ENCODE measurements around the gene PPP1R11. TPM values are rescaled to one million over a fixed set of nuclear protein-coding genes. Genes with fewer than 3 reads are reported as not detected.

The PPP1R11 gene
- total and polyA plus RNA-seq, 2 of the 13 experiments (the other 11 are each of a cell fraction or from before 2014, with no cell fraction given) = 32.1 to 58.9 TPM

DNA sequence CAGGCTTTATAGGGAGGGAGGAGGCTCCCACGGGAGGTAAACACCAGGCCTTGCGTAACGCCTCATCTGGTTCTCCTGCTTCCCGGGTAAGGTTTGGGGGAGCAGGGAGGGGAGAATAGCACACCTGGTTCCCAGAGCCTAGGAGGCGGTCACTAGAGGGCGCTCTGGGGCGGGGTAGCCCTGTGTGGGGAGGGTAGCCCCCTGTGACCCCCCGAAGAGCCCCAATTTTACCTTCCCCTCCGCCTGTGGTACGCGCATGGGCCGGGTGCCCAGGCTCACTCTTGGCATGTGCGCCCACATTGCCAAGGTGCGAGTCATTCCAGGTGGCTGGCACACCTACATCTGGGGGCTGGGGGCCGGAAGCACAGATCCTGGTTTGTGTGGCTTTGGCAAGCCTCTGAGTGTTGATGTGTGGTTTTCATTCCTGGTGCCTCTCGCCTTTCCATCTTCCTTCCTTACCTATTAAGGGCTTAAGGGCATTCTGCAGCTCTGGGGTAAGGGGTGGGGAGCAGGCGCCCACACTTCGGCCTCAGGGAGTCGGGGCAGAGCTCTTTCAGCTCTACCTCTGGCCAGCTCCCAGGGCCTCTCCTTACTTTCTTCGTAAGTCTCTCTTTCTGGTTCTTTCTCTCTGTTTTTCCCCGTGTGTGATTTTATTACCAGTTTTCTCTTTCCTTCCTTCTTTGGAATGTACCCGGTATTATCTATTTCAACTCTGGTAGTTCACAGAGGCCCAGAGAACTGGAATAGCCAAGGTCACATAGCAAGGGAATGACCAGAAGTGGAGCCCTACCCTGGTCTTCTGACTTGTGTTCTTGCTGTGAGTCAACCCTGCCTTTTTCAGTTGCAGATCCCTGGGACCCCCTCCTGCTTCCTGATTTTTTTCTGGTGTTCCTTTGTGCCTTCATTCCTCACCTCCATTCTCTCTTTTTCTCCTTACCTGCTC lies 9.1 kb downstream of the PPP1R11 start (continued):
- TF ChIP-seq, protein P1, sequence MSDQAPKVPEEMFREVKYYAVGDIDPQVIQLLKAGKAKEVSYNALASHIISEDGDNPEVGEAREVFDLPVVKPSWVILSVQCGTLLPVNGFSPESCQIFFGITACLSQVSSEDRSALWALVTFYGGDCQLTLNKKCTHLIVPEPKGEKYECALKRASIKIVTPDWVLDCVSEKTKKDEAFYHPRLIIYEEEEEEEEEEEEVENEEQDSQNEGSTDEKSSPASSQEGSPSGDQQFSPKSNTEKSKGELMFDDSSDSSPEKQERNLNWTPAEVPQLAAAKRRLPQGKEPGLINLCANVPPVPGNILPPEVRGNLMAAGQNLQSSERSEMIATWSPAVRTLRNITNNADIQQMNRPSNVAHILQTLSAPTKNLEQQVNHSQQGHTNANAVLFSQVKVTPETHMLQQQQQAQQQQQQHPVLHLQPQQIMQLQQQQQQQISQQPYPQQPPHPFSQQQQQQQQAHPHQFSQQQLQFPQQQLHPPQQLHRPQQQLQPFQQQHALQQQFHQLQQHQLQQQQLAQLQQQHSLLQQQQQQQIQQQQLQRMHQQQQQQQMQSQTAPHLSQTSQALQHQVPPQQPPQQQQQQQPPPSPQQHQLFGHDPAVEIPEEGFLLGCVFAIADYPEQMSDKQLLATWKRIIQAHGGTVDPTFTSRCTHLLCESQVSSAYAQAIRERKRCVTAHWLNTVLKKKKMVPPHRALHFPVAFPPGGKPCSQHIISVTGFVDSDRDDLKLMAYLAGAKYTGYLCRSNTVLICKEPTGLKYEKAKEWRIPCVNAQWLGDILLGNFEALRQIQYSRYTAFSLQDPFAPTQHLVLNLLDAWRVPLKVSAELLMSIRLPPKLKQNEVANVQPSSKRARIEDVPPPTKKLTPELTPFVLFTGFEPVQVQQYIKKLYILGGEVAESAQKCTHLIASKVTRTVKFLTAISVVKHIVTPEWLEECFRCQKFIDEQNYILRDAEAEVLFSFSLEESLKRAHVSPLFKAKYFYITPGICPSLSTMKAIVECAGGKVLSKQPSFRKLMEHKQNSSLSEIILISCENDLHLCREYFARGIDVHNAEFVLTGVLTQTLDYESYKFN (CRISPR knock-in tag; conservative IDR thresholded peaks at IDR 0.05) = 0 out of 2 replicates have a peak, but pooled peaks have one; percentile 4
- peak; percentile 50; the same call in 1 of the 2 replicates for TF ChIP-seq CCDC6 (CRISPR knock-in tag; IDR thresholded peaks at IDR 0.05)
- TF ChIP-seq CCAR2 (optimal IDR thresholded peaks at IDR 0.05; ENCODE audit: low read depth, low read length) = no peak
- no peak for TF ChIP-seq CREB1 (IDR thresholded peaks at IDR 0.05)
- TF ChIP-seq CREB1 (CRISPR knock-in tag; IDR thresholded peaks at IDR 0.05) = no peak
- TF ChIP-seq ZNF737 (CRISPR knock-in tag; IDR thresholded peaks at IDR 0.05; ENCODE audit: borderline replicate concordance) = no peak
- peak; percentile 58; the same call in 1 of the 2 replicates for TF ChIP-seq ELF3 (CRISPR knock-in tag; IDR thresholded peaks at IDR 0.05)
- TF ChIP-seq ZNF816 (CRISPR knock-in tag; IDR thresholded peaks at IDR 0.05; ENCODE audit: borderline replicate concordance) = no peak; the same call in 1 of the 2 replicates
- peak; percentile 38 for TF ChIP-seq SRSF1 (optimal IDR thresholded peaks at IDR 0.05; ENCODE audit: low read depth, low read length)
- peak; percentile 48 for TF ChIP-seq SALL1 (CRISPR knock-in tag; IDR thresholded peaks at IDR 0.05)
- TF ChIP-seq NCOA1 (CRISPR knock-in tag; IDR thresholded peaks at IDR 0.05) = no peak
- 0 out of 2 replicates have a peak, but pooled peaks have one; percentile 35 for TF ChIP-seq ZNF670 (CRISPR knock-in tag; IDR thresholded peaks at IDR 0.05; ENCODE audit: borderline replicate concordance)
- TF ChIP-seq RBAK (CRISPR knock-in tag; IDR thresholded peaks at IDR 0.05) = no peak
- TF ChIP-seq ZNF768 (CRISPR knock-in tag; IDR thresholded peaks at IDR 0.05) = no peak
- TF ChIP-seq ZNF253 (CRISPR knock-in tag; IDR thresholded peaks at IDR 0.05; ENCODE audit: borderline replicate concordance) = no peak
- TF ChIP-seq, protein P2, sequence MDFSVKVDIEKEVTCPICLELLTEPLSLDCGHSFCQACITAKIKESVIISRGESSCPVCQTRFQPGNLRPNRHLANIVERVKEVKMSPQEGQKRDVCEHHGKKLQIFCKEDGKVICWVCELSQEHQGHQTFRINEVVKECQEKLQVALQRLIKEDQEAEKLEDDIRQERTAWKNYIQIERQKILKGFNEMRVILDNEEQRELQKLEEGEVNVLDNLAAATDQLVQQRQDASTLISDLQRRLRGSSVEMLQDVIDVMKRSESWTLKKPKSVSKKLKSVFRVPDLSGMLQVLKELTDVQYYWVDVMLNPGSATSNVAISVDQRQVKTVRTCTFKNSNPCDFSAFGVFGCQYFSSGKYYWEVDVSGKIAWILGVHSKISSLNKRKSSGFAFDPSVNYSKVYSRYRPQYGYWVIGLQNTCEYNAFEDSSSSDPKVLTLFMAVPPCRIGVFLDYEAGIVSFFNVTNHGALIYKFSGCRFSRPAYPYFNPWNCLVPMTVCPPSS (IDR thresholded peaks at IDR 0.05) = no peak
- peak; percentile 10; the same call in 1 of the 2 replicates for TF ChIP-seq ZNF557 (CRISPR knock-in tag; IDR thresholded peaks at IDR 0.05)
- TF ChIP-seq ZKSCAN8 (CRISPR knock-in tag; IDR thresholded peaks at IDR 0.05; ENCODE audit: borderline replicate concordance) = no peak; the same call in 1 of the 2 replicates
- no peak for TF ChIP-seq TBP (CRISPR knock-in tag; IDR thresholded peaks at IDR 0.05)
- TF ChIP-seq SSRP1 (CRISPR knock-in tag; IDR thresholded peaks at IDR 0.05) = no peak
- no peak for TF ChIP-seq FOXA1 (IDR thresholded peaks at IDR 0.05)
- TF ChIP-seq FOXA1 (CRISPR knock-in tag; IDR thresholded peaks at IDR 0.05) = peak; percentile 76
- TF ChIP-seq, protein P3, sequence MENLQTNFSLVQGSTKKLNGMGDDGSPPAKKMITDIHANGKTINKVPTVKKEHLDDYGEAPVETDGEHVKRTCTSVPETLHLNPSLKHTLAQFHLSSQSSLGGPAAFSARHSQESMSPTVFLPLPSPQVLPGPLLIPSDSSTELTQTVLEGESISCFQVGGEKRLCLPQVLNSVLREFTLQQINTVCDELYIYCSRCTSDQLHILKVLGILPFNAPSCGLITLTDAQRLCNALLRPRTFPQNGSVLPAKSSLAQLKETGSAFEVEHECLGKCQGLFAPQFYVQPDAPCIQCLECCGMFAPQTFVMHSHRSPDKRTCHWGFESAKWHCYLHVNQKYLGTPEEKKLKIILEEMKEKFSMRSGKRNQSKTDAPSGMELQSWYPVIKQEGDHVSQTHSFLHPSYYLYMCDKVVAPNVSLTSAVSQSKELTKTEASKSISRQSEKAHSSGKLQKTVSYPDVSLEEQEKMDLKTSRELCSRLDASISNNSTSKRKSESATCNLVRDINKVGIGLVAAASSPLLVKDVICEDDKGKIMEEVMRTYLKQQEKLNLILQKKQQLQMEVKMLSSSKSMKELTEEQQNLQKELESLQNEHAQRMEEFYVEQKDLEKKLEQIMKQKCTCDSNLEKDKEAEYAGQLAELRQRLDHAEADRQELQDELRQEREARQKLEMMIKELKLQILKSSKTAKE (CRISPR knock-in tag; IDR thresholded peaks at IDR 0.05; ENCODE audit: borderline replicate concordance) = 0 out of 2 replicates have a peak, but pooled peaks have one; percentile 15
- TF ChIP-seq MIER2 (CRISPR knock-in tag; IDR thresholded peaks at IDR 0.05) = no peak
- TF ChIP-seq MEIS1 (CRISPR knock-in tag; IDR thresholded peaks at IDR 0.05; ENCODE audit: borderline replicate concordance) = no peak
